ENCODE data around the gene EFCAB6.

Gene EFCAB6

DNA sequence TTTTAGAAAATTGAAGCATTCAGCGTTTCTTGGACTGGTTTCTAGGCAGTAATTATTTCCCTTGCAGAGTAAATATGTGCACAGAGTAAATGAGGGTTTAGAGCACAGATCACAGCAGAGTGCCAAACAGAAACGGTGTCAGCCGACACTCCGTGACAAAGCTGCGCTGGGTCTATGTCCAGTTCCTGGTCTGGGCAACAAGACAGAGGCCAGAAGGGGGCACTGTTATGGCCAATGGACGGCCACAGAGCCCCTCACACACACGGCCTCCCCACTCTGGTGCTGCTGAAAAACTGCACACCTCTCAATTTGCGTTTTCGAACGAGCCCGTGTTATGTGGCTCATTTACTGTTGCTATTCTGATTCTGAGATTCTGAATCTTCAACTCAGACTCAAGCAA lies 219.6 kb downstream of the EFCAB6 start:
- DNase-seq (ENCODE audit: extremely low read depth in 1 of 2, low read depth in 1 of 2) = no peak

DNA sequence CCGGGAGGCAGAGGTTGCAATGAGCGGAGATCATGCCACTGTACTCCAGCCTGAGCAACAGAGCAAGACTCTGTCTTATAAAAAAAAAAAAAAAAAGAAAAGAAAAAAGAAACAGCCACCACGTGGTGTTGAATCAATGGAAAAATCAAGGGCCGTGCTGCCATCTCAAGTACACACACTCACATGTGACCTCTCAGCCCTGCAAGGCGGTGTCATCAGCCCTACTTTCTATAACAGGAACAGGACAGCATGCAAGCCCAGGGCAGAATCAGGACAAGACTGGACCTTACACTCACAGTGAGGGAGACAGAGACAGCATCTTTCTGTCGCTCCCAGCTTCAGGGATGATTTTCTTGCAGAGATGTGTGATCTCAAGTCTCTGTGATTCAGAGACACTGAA lies 220.7 kb downstream of the EFCAB6 start:
- no peak for DNase-seq (ENCODE audit: extremely low read depth in 1 of 2, low read depth in 1 of 2)

DNA sequence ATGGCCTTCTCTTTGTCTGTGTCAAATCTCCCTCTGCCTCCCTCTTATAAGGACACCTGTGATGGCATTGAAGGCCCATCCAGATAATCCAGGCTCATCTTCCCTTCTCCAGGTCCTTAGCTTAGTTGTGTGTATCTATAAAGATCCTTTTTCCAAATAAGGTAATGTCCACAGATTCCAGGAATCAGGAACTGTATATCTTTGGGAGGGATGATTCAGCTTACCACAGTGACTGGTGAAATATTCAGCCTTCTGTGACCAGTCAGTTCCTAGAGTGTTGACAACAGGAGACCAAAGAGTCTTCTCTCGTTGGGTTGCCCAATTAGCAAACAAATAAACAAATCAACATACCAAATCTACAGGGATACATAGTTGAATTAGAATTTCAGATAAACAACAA lies 224.5 kb downstream of the EFCAB6 start:
- DNase-seq (ENCODE audit: extremely low read depth in 1 of 2, low read depth in 1 of 2) = no peak

DNA sequence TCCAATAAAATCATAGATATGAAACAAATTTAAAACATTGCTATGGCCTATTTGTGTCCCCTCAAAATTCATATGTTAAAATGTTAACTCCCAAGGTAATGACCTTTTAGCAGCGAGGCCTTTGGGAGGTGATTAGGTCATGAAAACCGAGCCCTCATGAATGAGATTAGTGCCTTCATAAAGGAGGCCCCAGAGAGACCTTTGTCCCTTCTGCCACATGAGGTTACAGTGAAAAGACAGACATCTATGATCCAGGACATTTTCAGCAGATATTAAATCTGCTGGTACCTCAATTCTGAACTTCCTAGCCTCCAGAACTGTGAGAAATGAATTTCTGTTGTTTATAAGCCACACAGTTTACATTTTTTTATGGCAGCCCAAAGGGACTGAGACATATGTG lies 228.6 kb downstream of the EFCAB6 start:
- no peak for DNase-seq (ENCODE audit: extremely low read depth in 1 of 2, low read depth in 1 of 2)

DNA sequence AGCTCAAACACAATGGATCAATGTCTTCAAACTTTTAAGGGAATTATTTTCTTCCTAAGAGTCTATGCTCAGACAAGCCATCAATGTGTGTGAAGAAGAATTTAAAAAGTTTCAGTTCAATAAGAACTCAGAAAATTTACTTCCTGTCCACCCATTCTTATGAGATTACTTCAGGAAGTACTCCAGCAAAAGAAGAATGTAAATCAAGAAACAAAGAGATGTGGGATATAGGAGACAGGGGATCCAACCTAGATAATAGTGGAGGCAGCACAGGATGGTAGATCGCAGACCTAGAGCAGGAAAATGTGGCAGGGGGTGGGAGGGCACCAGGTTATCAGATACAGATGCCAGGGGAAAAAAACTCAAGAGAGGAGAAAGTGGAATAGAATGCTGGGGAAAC lies 229.7 kb downstream of the EFCAB6 start:
- DNase-seq (ENCODE audit: extremely low read depth in 1 of 2, low read depth in 1 of 2) = no peak

DNA sequence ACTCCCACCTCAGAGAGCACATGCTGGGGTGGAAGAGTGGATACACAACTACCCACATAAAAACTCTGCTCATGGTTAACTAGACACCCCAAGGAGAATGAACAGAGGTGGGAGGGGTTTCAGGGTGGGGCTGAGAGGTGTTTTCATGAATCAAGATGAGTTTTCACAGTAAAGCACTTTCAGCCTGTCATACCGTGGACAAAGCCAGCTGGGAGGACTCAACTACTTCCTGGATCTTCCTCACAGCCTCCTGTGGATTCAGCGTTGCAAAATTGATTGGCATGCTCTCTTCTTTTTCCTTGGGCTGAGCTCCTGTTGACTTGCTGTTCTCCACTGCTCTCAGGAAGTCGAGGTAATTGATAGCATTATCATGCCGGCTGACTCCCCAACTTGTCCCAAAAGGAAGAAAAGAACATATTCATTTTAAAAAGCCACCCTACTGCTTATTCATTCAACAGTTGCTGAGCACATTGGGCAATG lies 231.8 kb downstream of the EFCAB6 start:
- no peak for DNase-seq (ENCODE audit: extremely low read depth in 1 of 2, low read depth in 1 of 2)

DNA sequence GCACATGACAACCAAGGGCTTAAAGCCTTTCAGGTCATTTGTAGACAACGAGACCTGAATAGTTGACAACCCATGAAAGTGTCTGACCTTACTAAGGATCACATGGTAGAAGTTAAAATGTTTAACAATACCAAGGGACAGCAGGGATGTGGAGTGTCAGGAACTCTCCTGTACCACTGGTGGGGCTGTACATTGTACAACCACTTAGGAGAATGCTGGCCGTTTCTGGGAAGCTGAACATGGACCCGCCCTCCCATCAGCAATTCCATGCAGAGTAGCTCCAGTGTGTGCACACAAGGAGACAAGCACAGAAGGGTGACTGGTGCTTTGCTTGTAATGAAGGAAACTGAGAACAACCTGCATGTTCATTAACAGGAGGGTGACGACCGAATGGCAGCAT lies 237.4 kb downstream of the EFCAB6 start:
- DNase-seq (ENCODE audit: extremely low read depth in 1 of 2, low read depth in 1 of 2) = no peak

DNA sequence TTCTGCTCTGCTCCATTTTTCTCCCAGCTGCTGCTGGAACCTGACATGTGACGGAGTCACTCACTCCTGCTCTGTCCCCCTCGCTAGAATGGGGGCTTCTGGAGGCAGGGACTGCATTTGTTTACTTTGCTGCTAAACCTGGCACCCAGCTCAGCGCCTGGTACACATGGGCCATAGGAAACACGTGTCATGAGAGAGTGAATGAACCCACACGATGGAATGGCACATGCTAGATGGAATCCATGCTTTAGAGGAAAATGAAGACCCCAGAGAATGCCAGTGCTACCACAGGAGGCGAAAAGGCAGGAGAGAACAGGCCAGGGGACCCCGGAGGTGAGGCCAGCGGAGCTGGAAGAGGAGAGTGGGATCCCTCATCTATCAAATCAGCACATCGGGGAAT lies 239.4 kb downstream of the EFCAB6 start:
- DNase-seq (ENCODE audit: extremely low read depth in 1 of 2, low read depth in 1 of 2) = no peak

DNA sequence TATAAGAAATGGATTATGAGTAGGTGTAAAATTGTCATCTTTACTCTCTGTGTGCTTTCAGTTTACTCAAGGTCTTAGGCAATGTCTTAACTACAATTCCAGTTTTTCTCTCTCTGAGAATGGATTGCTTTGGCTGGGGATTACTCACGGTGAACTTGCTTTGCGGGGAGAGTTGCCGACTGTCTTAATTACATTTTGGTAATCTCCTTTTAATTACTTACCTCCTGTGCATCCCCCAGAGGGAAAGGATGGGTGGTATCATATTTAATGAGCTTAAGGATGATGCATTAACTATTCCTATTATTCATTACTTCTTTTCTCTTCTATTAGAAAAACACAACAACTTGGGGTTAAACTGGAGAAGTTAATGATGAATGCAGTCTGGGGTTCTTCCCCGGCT lies 240.9 kb downstream of the EFCAB6 start:
- DNase-seq (ENCODE audit: extremely low read depth in 1 of 2, low read depth in 1 of 2) = no peak

DNA sequence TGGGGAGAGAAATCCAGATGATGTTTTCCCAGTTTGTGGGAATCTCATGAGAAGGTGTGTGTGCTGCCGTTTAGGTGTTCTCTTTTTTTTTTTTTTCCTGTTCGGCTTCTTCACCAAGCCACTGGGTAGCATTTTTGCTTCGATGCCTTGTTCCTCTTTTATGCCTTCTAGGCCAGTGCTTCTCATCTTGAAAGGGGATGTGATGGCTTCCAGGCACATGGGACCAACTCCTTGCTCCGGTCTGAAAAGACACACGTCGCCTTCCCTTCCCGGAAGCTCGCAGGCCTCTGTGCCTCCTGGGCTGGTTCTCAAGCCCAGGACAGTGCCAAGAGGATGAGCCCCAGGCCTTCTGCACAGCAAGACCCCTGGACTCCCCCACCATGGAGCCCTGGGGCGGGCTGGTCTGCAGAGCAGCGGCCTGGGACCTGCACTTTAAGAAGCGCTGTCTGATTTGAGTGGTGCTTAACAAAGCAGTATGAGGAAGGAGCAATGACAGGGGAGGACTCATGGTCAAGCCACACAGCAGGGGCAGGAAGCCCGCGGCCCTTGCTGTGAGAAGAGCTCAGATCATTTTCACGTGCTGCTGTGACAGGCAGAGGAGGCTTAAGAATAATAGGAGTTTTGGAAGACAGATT lies 241.5 kb downstream of the EFCAB6 start:
- no peak for DNase-seq (ENCODE audit: extremely low read depth in 1 of 2, low read depth in 1 of 2)

DNA sequence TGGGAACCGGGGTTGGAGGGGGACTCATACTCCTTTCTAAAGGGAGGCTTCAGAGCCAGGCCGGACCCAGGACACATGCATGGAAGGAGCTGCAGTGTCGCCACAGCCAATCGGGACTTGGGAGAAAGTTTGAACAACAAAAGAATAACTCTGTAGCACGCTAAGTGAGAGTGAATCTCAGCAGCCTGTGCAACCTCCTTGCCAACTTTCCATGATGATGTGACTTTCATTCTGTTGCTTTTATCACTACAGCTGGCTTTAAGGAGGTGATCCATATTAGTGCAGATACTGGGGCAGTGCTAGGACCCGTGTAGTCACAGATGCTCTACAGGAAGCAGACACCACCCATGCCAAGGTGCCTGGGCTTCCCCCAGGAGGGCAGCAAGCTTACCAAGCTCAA lies 243.0 kb downstream of the EFCAB6 start:
- no peak for DNase-seq (ENCODE audit: extremely low read depth in 1 of 2, low read depth in 1 of 2)

DNA sequence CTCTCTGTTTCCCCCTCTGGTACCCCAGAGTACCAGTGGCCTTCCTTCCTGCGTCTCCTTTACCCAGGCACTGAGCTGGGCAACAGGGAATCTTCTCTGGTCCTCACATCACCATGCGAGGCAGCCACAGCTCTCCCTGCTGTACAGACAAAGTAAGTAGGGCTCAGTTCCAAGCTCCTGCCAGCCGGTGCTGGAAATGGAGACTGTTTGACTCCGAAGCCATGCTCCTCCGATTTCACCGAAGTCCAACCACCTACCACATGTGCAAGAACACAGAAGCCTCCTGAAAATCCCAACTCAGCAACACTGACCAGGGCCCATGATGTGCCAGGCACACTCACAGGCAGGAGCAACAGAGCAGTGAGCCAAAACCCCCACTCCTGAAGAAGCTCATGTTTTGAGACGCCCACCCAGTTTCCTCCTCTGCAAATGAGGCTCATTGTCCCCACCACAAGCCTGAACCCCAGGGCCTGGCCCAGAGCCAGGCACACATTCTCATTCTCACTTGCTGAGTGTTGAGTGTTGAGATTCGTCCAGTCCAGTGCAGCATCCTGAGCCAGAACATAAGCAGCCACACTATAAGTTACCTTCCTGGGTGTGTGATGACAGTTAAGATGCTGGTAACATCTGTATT lies 244.3 kb downstream of the EFCAB6 start:
- no peak for DNase-seq (ENCODE audit: extremely low read depth in 1 of 2, low read depth in 1 of 2)

DNA sequence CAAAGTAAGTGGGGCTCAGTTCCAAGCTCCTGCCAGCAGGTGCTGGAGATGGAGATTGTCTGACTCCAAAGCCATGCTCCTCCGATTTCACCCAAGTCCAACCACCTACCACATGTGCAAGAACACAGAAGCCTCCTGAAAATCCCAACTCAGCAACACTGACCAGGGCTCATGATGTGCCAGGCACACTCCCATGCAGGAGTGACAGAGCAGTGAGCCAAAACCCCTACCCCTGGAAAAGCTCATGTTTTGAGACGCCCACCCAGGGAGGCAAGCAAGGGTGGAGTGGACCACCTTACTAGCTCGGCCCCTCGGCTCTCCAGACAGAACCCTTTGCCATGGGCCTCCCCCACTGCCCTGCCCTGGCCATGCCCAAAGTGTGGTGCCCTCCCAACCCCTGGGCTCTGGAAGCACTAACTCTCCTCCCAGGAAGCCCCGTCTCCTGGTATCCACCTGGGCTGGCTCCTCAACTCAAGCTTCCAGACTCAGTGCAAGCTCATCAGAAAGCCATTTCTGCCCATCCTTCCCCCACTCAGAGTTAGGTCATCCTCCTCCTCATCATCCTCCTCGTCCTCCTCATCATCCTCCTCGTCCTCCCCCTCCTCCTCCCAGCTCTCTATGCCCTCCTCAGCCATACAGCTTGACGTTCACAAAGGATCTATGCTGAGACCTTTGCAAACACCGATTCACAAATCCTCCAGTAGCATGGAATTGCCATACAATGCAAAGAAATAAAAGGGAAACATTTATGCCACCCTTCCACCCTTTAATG lies 245.4 kb downstream of the EFCAB6 start:
- no peak for DNase-seq (ENCODE audit: extremely low read depth in 1 of 2, low read depth in 1 of 2)

DNA sequence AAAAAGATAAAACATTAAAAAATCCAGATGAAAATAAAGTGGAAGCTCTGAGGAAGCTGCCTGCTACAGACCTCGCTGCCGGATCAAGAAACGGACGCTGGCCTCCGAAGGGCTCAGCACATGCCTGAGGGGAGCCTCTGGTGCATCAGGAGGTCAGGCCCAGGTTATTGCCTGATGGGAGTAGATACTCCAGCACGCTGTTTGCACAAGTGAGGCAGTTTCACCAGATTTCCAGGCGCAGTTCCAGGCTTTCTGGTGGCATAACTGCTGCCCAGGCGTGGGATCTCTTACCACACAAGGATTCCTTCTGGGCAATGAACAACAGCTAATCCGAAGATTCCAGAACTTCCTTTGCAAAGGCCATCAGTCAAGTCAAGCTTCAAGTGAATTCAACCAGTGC lies 246.1 kb downstream of the EFCAB6 start:
- no peak for DNase-seq (ENCODE audit: extremely low read depth in 1 of 2, low read depth in 1 of 2)

DNA sequence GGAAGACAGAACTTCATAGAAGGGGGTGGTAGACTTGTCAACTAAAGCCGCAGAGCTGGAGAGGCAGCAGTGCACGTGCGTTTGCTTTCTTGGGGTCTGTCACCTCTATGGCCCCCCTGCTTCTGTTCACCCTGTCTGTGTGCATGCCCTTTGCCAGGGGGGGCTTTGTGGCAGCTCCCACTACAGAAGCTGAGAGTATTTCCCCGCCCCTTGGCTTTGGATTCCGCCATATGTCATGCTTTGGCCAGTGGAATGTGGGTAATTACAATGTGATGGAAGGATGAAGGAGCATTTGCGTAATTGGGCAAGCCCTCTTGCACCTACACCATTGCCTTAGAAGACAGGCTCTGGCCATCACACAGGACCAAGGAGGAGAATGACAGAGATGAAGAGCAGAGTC lies 247.2 kb downstream of the EFCAB6 start:
- no peak for DNase-seq (ENCODE audit: extremely low read depth in 1 of 2, low read depth in 1 of 2)

DNA sequence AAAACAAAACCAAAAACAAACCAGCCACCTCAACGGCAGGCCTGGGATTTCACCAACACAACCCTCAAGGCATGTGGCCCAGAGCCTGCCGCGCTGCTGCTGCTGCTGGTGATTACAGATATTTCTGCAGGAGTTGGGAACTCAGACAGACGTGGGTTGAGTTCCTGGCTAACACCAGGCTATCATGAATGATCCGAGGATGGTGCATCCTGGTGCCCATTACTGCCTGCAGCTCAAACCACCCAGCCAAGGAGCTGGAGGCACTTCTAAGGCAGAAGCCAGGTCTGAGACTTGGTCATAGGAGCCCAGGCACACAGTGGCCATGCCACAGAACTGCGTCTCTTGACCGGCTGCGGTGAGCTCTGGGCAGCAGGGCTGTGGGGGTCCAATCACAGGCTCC lies 248.5 kb downstream of the EFCAB6 start:
- DNase-seq (ENCODE audit: extremely low read depth in 1 of 2, low read depth in 1 of 2) = no peak

DNA sequence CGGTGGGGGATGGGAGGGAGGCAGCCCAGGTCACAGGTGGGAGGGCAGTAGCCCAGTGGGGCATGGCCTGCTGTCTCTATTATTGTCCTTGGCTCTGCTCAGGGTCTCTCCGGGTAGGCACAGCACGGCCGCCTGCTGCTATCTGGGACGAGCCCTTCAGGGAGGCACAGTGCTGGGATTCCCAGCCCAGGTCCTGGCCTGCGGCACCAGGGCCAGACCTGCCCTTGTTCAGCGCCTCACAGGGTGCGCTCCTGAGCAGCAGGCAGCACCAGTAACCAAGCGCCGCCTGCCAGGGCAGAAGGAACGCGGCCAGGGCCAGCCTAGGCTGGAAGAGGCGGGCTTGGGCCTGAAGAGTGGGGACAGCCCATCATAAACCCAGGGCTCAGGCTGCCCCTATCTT lies 249.3 kb downstream of the EFCAB6 start:
- no peak for DNase-seq (ENCODE audit: extremely low read depth in 1 of 2, low read depth in 1 of 2)

DNA sequence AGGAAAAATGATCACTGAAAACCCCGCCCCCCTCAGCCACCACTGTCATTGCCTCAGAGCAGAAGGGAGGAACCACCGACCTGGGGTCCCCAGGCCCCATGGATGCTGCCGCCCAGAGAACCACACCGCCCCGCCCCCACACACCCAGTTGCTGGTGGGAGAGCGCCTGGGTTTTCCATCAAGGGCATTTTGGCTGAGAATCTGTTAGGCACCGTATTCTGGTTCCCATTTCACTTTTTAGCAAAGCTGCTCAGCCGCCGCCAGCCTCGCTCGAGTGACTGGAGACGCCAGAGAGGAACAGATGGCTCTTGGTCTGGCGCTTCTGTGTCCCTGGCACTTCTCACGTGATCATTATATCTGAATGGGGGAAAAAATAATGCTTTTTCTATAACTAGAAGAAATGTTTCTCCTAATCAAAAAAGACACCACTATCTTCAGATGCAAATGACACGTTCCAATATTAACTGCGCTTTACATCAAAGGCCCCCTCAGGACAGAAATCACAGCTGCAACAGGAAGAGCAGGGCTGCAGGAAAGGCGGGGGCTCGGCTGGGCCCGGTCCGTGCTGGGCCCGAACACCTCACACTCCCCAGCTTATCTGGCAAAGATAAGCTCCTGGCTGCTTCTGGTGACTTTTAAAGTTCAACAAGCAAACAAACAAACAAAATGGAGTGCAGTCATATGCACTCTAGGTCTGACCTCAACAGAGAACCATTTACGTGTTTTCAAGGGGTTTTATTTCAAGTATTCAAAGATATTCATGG lies 250.5 kb downstream of the EFCAB6 start:
- DNase-seq (ENCODE audit: extremely low read depth in 1 of 2, low read depth in 1 of 2) = no peak

DNA sequence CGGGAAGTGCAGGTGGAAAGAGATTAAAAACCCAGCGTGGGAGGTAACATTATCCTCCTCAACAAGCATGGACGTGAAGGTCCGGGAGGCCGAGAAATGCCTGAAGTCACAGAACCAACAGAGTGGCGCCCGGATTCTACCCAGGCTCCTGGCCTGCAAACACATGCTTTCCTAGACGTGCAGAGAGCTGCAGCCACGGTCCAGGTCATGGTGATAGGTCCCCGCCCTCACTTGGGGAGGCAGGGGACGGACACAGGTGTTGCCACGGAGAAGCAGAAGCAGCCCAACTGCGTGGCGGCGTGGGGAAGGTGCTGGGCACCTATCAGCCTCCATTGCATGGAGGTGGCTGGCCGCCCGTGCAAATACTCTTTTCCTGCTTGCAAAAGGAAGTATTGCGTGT lies 251.5 kb downstream of the EFCAB6 start:
- DNase-seq (ENCODE audit: extremely low read depth in 1 of 2, low read depth in 1 of 2) = no peak

DNA sequence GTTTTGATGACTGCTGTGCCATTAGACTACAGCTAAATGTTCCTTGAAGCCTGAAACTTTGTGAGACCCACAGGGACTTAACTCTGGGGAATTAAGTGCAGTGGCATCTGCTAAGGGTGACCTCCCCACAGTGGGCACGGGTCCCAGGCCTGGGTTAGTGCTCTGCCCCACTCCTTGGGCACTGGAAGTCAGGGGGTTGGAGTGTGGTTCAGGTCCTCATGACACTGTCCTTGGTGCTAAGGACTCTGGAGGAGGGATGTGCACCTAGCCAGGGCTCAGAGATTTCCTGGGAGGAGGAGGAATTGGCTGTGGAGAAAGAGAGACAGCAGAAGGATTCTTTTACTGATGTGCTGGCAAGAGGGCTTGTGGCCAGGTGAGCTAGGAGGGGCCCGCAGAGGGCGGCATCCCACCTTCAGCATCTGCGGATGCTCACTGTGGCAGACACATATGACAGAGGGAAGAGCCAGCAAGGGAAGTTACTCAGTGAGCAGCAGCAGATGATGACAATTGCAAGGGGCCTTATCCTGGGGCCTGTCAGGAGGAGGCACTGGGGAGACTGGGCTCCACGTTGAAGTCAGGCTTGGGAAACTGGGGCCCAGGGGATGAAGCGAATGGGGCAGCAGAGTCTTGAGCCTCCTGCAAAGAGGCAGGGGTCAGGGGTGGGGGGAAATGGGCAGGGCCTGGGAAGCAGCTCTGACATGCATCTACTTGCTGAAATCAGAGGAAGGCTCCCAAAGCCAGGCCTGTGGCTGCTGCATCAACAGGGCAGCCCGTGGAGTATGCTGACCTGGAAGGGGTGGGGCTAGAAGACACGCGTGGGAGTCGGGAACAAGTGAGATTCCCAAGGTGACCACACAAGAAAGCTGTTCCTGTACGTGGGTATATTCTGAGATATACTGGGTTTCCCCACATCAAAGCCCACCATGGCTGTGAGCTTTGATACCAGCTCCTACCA lies 256.3 kb downstream of the EFCAB6 start:
- DNase-seq (ENCODE audit: extremely low read depth in 1 of 2, low read depth in 1 of 2) = no peak
